Measurements from ENCODE around the gene CYP4F2.
A peak's percentile ranks its signal among the peaks of the same experiment; 100 is the strongest.
"Not testable (repeated sequence)": the region's sequence is repeated elsewhere in the genome, so short reads cannot be mapped to it uniquely, and the experiment has no call there.

The CYP4F2 gene, protein sequence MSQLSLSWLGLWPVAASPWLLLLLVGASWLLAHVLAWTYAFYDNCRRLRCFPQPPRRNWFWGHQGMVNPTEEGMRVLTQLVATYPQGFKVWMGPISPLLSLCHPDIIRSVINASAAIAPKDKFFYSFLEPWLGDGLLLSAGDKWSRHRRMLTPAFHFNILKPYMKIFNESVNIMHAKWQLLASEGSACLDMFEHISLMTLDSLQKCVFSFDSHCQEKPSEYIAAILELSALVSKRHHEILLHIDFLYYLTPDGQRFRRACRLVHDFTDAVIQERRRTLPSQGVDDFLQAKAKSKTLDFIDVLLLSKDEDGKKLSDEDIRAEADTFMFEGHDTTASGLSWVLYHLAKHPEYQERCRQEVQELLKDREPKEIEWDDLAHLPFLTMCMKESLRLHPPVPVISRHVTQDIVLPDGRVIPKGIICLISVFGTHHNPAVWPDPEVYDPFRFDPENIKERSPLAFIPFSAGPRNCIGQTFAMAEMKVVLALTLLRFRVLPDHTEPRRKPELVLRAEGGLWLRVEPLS

DNA sequence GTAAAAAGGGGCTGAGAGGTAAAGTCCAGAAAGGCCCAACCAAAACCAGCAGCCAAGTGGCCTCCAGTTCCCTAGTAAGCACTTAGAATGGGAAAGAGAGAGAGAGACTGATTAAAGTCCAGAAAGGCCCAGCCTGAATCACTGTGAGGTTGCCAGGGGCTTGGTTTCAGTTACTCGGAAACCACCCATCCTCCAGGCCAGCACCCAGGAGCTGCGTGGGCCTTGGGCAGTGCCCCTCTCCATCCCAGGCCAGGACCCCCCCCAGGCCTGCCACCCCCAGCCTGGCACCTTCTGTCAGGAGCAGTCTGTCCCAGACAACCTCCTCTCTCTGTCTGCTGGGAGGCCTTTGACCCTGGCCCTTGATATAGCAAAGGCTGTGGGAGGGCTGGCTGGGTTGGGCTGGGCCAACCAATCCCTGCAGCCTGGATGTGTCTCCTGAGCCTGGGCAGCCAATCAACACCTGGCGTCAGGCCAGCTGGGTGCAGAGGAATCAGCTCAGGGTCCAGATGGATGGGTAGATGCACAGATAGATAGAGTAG lies at the start of gene CYP4F2:
Gene CYP4F2, minus strand, starts transcription at position 337 of the 539 bp plus-strand sequence. CDS start 463 bp downstream, outside the sequence.
- no peak for DNase-seq

DNA sequence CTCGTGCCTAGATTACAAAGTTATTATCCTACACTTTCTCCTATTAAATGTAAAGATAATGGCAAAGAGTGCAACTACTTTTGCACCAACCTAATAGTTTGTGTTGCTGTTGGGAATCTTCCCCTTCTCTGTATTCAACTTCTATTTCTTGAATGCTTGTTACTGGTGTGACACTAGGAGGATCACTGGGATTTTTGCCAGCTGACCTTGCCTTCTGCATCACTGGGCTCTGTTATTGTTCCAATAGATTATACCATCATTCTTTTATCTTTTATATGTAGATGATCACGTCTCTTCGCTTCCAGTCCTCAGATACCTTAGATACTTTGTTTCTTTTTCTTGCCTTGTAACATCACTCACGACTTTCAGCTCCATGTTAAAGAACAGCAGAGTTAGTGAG lies 47.4 kb upstream of the CYP4F2 start:
- DNase-seq: no peak

DNA sequence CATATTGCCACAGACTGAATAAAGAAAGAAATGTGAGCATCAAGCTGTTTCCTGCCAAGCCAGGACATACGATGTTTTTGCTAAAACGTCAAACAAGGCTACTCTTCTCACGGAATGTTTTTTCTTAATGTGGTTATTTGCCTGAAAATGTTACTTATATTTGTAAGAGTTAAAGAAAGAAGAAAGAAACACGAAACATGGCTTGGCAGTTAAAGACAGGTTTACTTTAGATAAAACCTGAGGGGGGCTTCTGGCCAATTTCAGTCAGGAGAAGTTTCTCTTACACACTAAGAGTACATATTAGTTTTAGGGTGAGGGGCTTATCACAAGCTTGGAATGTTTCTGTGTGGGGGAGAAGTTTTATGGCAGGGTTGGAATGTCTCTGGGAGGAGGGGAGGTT lies 46.5 kb upstream of the CYP4F2 start:
- no peak for DNase-seq

DNA sequence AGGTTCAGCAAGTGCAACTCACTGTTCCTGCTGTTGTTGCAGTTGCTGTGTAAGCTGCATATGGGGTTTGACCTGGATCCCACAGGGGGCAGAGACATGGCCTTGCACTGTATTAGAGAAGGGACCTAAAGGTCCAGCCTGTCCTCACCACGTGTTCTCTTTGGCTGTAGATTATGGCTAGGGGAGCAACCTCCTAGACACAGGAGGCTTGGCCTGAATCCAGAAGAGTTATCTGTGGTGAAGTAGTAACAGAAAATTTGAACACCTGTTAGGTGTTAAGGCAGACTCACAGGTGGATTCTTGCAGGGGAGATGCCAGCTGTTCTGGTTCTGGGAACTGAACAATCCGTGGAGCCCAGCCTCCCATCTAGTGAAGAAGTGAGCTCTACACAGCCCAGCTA lies 39.9 kb upstream of the CYP4F2 start:
- DNase-seq: no peak

DNA sequence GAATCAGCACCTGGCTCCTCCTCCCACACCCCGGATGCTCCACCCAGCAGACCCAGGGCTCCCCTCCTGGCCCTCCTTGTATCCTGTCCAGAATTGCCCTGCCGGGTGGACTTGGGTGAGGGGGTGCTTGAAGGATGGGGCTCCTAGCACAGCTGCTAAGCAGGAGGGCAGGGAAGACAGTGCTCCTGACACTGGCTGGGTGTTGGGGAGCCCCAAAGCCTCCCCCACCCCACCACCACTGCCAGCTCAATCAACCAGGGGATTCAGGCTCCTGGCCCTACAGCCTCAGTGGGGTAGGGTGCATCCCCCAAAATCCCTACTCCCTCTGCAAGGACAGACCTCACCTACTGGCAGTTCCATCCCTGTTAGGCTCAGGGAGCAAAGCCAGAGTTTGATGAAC lies 39.1 kb upstream of the CYP4F2 start:
- DNase-seq: no peak

DNA sequence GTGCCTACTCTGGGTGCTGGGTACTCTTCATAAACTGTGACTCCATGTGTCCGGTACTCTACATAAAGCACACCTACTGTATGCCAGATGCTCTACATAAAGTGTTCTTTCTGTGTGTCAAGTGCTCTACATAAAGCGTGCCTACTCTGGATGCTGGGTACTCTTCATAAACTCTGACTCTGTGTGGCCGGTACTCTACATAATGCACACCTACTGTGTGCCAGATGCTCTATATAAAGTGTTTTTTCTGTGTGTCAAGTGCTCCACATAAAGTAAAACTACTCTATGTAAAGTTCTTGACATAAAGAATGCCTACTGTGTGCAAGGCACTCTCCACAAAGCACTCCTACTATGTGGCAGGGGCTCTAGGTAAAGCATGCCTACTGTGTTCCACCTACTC lies 38.3 kb upstream of the CYP4F2 start:
- DNase-seq: no peak

DNA sequence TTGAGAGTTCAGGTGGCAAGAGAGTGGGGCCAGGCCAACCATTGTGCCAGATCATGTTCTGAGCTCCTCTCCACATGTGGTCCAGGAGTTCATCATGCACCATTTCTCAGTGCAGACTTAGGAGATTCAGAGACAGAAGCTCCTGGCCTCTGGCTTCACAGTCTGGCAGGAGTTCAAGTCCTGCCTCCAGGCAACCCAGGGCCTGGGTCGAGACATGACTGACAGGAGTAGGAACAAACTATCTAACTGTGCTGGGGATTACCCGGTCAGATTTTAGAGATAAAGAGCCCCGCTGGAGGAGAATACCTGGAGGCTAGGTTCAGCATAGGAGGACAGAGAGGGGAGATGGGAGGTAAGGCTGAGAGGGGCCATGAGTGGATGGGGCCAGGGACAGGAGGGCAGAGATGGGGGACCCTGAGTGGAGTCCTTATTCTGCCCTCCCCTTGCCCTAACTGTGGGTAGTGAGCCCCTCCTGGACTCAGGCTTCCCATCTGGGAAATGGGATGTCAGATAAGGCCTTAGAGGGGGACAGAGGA lies 37.4 kb upstream of the CYP4F2 start:
- DNase-seq: peak; percentile 36

DNA sequence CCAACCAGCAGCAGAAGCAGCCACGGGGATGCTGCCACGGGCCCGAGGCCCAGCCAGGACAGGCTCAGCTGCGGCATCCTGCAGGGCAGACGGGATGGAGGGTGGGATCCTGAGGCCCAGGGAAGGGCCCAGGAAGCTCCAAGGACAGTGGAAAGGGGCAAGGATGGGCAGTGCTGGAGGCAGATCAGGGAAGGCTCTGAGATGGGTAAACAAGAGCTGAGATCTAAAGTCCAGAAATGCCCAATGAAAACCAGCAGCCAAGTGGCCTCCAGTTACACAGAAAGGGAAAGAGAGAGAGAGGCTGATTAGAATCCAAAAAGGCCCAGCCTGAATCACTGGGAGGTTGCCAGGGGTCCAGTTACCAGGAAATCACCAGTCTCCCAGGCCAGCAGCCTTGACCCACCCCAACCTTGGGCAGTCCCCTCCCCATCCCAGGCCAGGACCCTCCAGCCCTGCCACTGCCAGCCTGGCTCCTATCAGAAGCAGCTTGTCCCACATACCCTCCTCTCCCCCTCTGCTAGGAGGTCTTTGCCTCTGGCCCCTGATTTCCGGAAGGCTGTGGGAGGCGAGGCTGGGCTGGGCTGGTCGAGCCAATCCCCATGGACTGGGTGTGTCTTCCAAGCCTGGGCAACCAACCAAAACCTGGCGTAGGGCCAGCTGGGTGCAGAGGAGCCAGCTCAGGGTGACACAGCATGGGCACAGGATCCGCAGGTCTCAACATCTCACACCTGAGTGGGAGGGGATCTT lies 36.6 kb upstream of the CYP4F2 start, which contains the start of gene CYP4F11:
Gene CYP4F11, minus strand, starts transcription at position 198 of the 747 bp plus-strand sequence. Its CDS starts 121 bp downstream, at position 77.
- peak; percentile 63 for DNase-seq

DNA sequence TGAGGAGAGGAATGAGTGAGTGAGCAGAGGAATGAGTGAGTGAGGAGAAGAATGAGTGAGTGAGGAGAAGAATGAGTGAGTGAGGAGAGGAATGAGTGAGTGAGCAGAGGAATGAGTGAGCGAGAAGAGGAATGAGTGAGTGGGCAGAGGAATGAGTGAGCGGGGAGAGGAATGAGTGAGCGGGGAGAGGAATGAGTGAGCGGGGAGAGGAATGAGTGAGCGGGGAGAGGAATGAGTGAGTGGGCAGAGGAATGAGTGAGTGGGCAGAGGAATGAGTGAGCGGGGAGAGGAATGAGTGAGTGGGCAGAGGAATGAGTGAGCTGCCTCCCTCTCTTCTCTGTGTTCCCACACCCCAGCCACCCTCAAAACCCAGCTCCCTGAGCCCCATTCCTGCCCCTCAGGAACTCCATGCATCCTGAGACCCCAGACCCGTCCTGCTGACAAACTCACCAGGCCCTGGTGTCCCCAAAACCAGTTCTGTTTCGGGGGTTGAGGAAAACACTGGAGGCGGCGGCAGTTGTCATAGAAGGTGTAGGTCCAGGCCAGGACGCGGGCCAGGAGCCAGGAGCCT lies 36.0 kb upstream of the CYP4F2 start:
- DNase-seq: peak; percentile 31

DNA sequence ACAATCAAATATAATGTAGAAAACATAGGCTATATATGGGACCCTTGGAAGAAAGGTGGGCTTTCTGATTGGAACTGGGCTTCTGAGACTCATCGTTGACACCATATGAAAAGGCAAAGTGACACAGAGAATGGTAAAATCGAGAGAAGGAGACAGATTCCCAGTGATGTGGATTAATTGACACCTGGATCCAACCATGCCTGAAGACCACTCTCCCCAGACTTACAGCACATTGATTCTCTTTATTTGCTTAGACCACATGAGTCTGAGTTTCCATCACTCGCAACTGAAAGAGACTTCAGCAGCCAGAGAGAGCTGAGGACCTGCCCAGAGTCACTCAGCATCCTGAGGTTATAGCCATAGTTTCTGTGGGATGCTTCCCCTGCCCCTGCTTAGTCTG lies 30.4 kb upstream of the CYP4F2 start:
- no peak for DNase-seq

DNA sequence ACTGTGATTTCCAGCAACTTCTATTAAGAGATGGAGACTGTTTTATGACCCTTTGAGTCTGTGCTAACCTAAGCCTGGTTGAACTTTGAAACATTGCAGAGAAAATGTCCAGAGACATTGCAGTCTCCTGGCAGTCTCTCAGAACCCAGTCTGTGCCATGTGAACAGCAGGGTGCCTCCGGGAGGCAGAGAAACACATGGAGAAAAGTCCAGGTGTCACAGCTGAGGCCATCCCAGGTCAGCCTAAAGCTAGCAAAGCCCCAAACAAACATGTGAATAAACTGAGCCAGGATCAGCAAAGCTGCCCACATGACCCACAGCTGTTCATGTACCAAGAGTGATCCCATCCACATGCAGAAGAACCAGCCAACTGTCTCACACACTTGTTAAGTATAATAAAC lies 28.6 kb upstream of the CYP4F2 start:
- DNase-seq: no peak

DNA sequence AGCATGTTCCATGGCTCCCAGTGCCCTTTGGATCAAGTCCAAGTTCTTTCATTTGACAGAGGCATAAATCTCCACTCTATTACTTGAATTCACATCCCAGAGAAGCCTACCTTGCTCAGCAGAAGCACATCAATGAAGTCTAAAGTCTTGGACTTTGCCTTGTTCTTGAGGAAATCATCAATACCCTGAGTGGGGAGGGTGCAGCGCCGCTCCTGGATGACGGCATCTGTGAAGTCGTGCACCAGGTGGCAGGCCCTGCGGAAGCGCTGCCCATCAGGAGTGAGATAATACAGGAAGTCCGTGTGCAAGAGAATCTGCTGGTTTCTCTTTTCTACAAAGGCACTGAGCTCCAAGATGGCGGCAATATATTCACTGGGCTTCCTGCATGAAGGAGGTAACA lies 25.8 kb upstream of the CYP4F2 start:
- DNase-seq: no peak

DNA sequence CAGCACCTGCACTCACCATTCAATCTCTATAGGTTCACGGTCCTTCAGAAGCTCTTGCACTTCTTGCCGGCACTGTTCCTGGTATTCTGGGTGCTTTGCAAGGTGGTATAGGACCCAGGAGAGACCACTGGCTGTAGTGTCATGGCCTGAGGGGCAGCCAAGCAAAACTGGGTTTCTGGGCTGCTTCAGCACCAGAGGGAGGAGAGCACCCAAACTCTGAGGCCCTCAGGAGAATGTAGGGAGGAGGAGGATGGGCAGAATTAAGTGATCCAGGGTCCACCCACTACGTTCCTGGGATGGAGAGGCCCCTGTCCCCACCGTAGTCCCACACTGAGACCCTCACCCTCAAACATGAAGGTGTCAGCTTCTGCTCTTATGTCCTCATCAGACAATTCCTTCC lies 24.1 kb upstream of the CYP4F2 start:
- DNase-seq: no peak

DNA sequence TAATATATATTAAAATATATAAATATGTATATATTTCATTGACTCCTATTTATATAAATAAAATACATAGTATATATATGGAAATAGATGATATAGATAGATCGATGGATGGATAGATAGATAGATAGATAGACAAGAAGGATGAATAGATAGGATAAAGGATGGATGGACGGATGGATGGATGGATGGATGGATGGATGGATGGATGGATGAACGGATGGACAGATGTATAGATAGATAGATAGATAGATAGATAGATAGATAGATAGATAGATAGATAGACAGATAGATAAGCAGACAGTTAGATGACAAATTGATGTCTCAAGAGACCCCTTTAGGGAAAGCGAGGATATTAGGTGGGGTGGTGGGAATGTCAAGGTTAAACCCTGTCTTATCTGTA lies 21.4 kb upstream of the CYP4F2 start:
- DNase-seq: no peak

DNA sequence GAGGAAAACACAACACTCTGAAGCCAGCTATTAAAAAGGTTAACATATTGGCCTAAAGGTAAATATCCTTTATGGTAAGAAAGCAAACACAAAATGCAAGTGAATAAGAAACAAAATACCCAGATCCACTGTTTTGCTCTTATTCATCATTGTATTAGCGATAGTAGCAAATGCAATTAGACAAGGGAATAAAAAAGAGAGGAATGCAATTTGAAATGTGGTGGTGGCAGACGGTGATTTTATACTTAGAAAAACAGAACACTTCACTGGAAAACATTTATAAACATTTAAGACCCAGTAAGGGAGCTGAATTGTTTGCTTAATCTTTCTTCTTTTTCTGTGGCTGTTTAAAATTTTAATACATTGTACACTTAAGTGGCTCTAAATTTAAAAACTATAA lies 17.2 kb upstream of the CYP4F2 start:
- no peak for DNase-seq

DNA sequence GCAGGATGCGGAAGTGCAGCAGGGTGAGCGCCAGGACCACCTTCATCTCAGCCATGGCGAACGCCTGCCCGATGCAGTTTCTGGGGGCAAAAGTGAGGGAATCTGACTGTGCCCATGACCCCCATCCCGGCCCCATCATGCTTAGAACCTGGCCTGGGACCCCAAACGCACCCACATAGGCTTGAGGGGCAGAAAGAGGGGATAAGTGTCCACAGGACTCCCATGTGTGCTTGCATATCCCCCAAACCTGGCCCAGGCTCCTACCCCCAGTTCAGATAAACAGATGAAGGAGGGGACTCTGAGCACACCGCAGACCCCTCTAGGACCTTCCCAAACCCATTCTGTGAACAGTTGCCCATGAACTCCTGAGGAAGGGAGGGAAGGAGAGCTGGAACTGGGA lies 16.0 kb upstream of the CYP4F2 start:
- DNase-seq: no peak

DNA sequence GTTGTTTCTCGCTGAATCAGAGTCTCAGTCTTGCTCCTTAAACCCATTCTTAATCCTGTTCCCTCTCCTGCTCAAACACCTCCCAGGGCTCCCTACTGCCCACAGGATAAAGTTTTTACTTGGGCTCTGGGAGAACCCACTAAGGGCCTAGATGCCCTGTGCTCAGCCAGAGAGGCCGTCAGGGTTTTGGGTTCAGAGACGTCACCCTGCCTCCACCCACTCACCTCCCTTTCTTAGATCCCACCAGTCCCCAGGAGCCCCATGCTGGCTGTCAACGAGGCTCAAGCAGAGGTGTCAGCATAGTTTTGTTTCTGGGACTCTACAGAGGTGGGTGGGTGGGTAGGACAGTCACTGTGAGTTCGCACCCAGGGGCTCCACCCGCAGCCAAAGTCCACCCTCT lies 15.5 kb upstream of the CYP4F2 start:
- no peak for DNase-seq

DNA sequence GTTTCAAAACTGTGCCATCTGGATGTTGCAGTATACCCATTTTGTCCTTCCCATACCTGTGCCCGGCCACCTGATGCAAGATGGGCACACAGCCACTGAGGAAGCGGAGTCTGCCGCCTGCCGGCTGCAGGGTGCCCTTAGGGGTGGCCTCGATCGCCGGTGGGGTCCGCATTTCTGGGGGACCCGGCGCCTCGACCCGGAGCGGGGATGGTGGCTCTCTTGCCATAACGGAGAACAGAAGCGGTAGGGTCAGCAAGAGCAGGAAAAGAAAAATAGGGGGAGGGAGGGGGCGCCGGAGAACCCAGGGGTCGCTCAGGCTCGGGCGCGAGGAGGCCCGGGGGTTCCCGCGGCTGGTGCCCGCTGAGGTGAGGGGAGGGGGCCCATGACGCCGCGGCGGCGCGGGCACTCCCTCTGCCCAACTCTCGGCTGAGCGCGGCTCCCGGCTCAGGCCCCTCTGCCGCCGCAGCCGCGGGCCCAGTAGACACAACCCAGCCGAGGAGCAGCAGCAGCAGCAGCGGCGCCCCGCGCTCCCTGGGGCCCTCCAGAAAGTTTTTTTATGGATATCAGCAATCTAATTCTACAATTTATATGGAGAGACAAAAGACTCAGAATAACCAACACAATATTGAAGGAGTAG lies 13.8 kb upstream of the CYP4F2 start:
- DNase-seq: no peak

DNA sequence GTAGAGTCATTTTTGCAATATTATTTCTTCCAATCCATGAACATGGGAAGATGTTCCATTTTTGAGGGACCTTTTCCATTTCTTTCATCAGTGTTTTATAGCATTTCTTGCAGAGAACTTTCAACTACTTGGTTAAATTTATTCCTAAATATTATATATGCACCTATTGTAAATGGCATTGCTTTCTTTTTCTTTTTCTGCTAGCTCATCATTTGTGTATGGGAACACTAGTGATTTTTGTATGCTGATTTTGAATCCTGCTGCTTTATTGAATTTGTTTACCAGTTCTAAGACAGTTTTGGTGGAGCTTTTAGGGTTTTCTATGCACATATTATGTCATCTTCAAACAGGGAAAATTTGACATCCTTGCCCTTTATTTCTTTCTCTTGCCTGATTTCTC lies 7.2 kb upstream of the CYP4F2 start:
- DNase-seq: no peak

DNA sequence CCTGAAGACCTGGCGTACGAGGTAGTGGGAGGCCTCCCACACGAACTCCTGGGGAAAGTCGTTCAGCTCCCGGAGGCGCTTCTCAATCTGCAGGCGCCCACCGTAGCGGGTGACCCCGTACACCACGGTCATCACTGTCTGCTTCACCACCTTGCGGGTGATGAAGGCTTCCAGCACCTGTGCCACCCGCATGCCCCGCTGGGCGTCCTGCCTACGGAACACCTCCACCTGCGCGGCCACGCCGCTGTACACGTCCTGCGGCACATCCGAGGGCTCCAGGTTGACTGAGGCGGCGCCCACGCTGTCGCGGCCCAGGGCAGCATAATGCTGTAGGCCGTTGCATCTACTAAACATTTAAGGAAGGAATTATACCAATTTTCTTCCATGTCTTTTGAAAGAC lies 5.0 kb upstream of the CYP4F2 start:
- DNase-seq: not testable (repeated sequence)

DNA sequence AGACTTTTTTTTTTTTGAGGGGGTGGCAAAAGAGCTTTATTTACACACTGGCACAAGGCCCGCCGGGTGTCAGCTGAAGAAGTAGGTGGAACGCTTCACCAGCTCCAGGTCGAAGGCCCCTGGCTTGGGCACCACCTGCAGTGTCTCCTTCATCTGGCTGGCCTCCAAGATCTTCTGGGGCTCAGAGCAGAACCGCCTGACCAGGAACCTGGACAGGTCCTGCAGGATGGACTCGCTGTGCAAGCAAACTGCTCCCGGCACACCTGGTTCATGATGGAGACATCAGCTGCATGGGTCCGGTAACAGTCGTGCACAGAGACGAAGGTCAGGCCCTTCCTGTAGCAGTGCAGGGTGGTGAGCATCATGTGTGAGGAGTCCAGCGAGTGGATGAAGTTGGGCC lies 4.4 kb upstream of the CYP4F2 start:
- DNase-seq: no peak

DNA sequence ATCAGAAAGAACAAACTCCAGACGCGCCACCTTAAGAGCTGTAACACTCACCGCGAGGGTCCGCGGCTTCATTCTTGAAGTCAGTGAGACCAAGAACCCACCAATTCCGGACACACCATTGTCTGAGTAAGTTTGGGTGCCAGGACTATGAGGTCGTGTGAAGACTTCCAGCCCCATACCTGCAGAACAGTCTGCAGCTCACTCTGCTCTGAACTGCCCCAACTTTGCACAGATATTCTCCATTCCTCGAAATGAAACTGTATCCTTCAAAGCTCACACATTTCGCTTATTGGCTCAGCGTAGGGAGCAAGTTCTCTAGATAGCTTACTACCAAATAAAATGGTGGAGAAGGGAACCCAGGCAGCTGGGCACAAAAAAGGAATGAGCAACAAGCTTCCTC lies 2.6 kb upstream of the CYP4F2 start:
- DNase-seq: no peak

DNA sequence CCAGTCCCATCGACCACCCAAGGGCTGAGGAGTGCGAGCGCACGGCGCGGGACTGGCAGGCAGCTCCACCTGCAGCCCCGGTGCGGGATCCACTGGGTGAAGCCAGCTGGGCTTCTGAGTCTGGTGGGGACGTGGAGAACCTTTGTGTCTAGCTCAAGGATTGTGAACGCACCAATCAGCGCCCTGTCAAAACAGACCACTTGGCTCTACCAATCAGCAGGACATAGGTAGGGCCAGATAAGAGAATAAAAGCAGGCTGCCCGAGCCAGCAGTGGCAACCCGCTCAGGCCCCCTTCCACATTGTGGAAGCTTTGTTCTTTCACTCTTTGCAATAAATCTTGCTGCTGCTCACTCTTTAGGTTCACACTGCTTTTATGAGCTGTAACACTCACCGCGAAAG lies 2.2 kb upstream of the CYP4F2 start:
- DNase-seq: not testable (repeated sequence)
